Uterus (tissue), 4 donors: ENCODE measurements around the gene ADAMTS17. TPM values are rescaled to one million over a fixed set of nuclear protein-coding genes. Genes with fewer than 3 reads are reported as not detected.

Experiments
- DNase-seq, 2 donors: peaks; one replicate each; pipeline ENCODE4 v3.0.0-alpha.2; 2019 to 2020
- H3K27ac ChIP-seq, 2 donors: fragments of 200-600 bp; sonication (generic); 1 replicate in 1 of 2; 2 replicates in 1 of 2; pipeline ENCODE4 v1.5.1; 2016 to 2018
- H3K27me3 ChIP-seq, 2 donors: fragments of 200-600 bp; sonication (generic); one replicate each; pipeline ENCODE4 v1.5.1; 2018 to 2019; ENCODE audit warnings: control low read depth in 1 of 2
- H3K36me3 ChIP-seq, 2 donors: fragments of 200-600 bp; sonication (generic); one replicate each; pipeline ENCODE4 v1.5.1; 2019; ENCODE audit warnings: control low read depth in 1 of 2
- H3K4me1 ChIP-seq, 2 donors: fragments of 200-600 bp; sonication (generic); one replicate each; pipeline ENCODE4 v1.5.1; 2018 to 2019; ENCODE audit warnings: control low read depth in 1 of 2
- H3K4me3 ChIP-seq, 2 donors: fragments of 200-600 bp; sonication (generic); 1 replicate in 1 of 2; 2 replicates in 1 of 2; pipeline ENCODE4 v1.5.1; 2018 to 2019; ENCODE audit warnings: mild to moderate bottlenecking in 1 of 2
- H3K9me3 ChIP-seq, 2 donors: fragments of 200-600 bp; sonication (generic); one replicate each; pipeline ENCODE4 v1.5.1; 2019; ENCODE audit warnings: control low read depth in 1 of 2
- POLR2A ChIP-seq, 2 donors: fragments of 450-650 bp; IDR thresholded peaks; one replicate each; pipeline ENCODE4 v1.6.1; 2016; ENCODE audit warnings: antibody characterized with exemption in 2 of 2, mild to moderate bottlenecking in 1 of 2, moderate library complexity in 1 of 2
- intact Hi-C: fragments of 100-400 bp; cut with DNase I; formaldehyde crosslinking; loops from one replicate; pipeline ENCODE4 v1.15.1; 2023; ENCODE audit warnings: low total_unique reads
- total RNA-seq, 4 donors: library from RNA; depleted of rRNA in 3 of 4; stranded (reverse); fragments of >200 nt in 3 of 4; gene quantifications; one replicate each; pipeline versions ENCODE4 v1.1.0 to v1.2.4, GENCODE V29; 2014 to 2023
- TF ChIP-seq, protein P1 (sequence below), 4 experiments: fragments of 200-600 bp in 2 of 4; fragments of 450-650 bp in 2 of 4; sonication (generic) in 2 of 4; IDR thresholded peaks; one replicate each; pipeline ENCODE4 v1.5.1; 2016 to 2019; ENCODE audit warnings: antibody characterized with exemption in 4 of 4, mild to moderate bottlenecking in 2 of 4, moderate library complexity in 1 of 4
- donor health status: DM: yes; HTN: yes; CAD: no.

Gene ADAMTS17
- total RNA-seq, 4 donors from 2014 or later = 3.1 to 17.1 (median 8.1) TPM; not detected in 1

DNA sequence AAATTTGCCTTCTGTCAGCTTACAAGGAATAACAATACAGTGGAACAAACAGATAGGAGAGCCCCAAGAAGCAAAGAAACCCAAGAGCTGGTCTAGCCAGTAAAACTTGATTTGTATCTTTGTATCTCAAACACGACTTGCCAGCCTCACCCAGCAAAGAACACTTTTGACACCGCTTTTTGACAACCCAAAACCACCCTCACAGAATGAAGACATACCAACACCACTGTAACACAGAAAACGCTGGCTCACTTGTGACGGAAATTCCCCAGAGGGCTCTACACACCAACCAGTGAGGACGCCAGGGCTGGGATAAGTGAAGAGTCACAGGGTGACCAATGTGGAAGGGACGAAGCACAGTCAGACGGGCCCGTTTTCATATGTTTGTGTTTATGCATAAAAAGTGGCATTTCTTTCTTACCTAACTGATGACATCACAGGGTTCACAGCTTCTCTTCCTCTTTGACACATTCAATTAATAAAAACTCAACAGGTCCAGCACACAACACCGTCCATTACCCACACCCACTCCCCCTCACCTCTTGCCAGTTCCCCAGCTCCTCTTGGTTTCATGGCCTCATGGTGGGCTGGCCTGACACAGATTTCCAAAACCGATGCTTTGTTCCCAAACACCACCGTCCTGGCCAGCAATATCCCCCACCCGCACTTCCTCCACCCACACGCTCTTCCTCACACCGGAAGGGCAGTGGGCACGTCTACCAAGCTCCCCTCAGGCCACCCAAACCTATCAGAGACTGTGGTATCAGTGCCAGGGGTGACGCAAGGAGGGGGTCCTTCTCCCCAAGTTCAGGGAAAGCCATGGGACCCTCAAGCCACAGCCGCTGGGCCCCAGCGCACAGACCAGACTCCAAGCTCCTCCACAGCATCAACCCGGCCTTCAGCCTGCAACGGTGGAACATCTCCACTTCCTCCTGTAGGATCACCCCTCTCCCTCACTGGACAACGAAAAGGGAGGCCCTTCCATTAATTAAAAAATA is 94.2 kb downstream of the ADAMTS17 start:
- TF ChIP-seq POLR2A (IDR thresholded peaks at IDR 0.05) = no peak
- TF ChIP-seq, protein P1, sequence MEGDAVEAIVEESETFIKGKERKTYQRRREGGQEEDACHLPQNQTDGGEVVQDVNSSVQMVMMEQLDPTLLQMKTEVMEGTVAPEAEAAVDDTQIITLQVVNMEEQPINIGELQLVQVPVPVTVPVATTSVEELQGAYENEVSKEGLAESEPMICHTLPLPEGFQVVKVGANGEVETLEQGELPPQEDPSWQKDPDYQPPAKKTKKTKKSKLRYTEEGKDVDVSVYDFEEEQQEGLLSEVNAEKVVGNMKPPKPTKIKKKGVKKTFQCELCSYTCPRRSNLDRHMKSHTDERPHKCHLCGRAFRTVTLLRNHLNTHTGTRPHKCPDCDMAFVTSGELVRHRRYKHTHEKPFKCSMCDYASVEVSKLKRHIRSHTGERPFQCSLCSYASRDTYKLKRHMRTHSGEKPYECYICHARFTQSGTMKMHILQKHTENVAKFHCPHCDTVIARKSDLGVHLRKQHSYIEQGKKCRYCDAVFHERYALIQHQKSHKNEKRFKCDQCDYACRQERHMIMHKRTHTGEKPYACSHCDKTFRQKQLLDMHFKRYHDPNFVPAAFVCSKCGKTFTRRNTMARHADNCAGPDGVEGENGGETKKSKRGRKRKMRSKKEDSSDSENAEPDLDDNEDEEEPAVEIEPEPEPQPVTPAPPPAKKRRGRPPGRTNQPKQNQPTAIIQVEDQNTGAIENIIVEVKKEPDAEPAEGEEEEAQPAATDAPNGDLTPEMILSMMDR (IDR thresholded peaks at IDR 0.05) = no peak
- H3K4me3 ChIP-seq = no peak overlapping the region
- intact Hi-C loops = no loop called here
- peak in 1 of 2 donors; percentile 6 for DNase-seq
- no peaks in the 10 kb centered on the region for H3K27me3 ChIP-seq
- H3K4me1 ChIP-seq = no peaks in the 10 kb centered on the region
- no peaks in the 10 kb centered on the region for H3K36me3 ChIP-seq
- H3K27ac ChIP-seq = no peak overlapping the region
- no peaks in the 10 kb centered on the region for H3K9me3 ChIP-seq

DNA sequence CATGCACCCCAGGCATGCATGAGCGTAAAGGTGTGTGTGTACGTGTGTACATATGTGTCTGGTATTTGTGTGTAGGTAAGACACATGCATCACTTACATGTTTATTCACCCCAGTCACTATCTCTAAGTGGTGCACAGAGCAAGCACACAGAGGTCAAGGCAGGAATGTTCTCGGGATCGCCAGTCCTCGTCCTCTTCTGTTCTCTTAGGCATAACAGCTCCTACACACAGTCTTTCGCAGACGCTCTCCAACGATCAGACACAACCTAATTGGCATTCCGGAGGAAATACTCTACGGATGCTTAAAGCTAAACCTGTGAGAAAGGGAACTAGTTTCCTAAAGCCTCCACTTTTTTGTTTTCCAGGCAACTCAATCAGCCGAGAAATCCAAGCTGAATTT is 95.9 kb downstream of the ADAMTS17 start:
- intact Hi-C loops = no loop called here
- Histone ChIP-seq H3K9me3 (no peaks in the 10 kb centered on the region), H3K4me3 (no peak overlapping the region), H3K4me1 (no peaks in the 10 kb centered on the region), H3K27ac (no peak overlapping the region), H3K36me3 (no peaks in the 10 kb centered on the region), H3K27me3 (no peaks in the 10 kb centered on the region)
- TF ChIP-seq, protein P1 (IDR thresholded peaks at IDR 0.05) = no peak
- no peak for TF ChIP-seq POLR2A (IDR thresholded peaks at IDR 0.05)
- no peak for DNase-seq

DNA sequence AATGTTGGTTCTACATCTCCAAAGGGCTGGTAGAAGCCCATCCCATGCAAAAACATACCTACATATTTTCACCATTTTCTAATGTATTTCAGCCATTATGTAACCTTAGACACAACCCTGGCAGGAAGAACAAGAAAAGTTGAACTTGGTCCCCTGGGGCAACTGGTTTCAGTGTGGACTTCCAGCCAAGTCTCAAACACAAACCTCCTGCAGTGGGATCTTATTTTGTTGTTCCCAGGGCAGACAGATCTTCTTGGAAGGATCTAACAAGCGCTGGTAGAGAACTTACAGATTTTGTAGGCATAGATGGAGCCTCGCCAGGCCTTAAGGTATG is 96.3 kb downstream of the ADAMTS17 start:
- intact Hi-C loops = no loop called here
- no peaks in the 10 kb centered on the region for H3K4me1 ChIP-seq
- no peaks in the 10 kb centered on the region for H3K36me3 ChIP-seq
- H3K27me3 ChIP-seq = no peaks in the 10 kb centered on the region
- no peaks in the 10 kb centered on the region for H3K9me3 ChIP-seq
- H3K27ac ChIP-seq = no peak overlapping the region
- H3K4me3 ChIP-seq = no peak overlapping the region
- DNase-seq = no peak
- TF ChIP-seq POLR2A (IDR thresholded peaks at IDR 0.05) = no peak
- TF ChIP-seq, protein P1 (IDR thresholded peaks at IDR 0.05) = no peak

DNA sequence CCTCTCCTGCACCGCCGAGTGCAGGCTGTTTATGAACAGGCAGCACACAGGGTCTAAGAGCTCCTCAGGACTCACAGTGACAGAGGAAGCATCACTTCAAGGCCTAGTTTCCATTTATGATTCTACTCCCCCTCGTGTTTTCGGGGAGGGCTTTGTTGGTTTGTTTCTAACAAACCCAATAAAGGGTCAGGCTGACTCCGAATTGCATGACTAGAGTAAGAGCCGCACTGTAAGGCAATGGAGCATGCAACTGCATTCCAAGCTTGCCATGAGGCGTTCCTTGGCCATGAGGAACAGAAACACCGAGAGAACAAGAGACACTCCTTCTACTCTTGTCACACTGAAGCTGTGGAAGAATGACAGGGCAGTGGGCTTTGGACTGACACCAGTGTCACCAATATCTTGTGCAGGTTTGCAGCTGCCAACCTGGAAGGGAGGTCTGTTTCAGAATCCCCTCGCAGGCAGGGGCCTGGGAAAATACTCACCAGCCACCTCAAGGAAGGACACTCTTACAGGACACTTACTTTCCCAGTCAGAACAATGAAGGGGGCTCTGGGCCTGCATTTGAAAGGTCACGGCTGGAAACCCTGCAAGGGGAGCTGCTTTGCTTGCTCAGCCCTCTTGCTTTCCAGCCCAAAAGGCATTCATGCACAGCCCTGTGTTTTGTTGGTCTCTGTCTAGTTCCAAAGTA is 96.8 kb downstream of the ADAMTS17 start:
- TF ChIP-seq, protein P1 (IDR thresholded peaks at IDR 0.05) = no peak
- no peak for TF ChIP-seq POLR2A (IDR thresholded peaks at IDR 0.05)
- H3K27me3 ChIP-seq = no peaks in the 10 kb centered on the region
- intact Hi-C loops = no loop called here

DNA sequence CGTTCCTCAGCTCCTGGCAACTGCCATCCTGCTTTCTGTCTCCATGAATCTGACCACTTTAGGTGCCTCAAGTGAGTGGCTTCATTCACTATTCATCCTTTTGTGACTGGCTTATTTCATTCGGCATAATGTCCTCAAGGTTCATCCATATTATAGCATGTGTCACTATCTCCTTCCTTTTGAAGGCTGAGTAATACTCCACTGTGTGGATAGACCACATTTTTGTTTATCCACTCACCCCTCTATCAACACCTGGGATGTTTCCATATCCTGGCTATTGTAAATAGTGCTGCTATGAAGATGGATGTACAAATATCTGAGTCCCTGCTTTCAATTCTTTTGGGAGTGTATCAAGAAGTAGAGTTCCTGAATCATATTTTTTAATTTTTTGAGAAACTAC is 98.8 kb downstream of the ADAMTS17 start:
- no peaks in the 10 kb centered on the region for H3K9me3 ChIP-seq
- DNase-seq = no peak
- H3K27me3 ChIP-seq = no peaks in the 10 kb centered on the region
- TF ChIP-seq, protein P1 (IDR thresholded peaks at IDR 0.05) = no peak
- no peak for TF ChIP-seq POLR2A (IDR thresholded peaks at IDR 0.05)
- no peaks in the 10 kb centered on the region for H3K4me1 ChIP-seq
- no peak overlapping the region for H3K4me3 ChIP-seq
- intact Hi-C loops = no loop called here
- no peak overlapping the region for H3K27ac ChIP-seq
- no peaks in the 10 kb centered on the region for H3K36me3 ChIP-seq

More for the DNA sequence above, 96.8 kb downstream of the ADAMTS17 start:
- Histone ChIP-seq H3K4me3 (no peak overlapping the region), H3K36me3 (no peaks in the 10 kb centered on the region), H3K27ac (no peak overlapping the region), H3K9me3 (no peaks in the 10 kb centered on the region), H3K4me1 (no peaks in the 10 kb centered on the region)
- no peak for DNase-seq
